Endothelial cell of umbilical vein (primary cell): ENCODE measurements around the gene ZDHHC14. TPM values are rescaled to one million over a fixed set of nuclear protein-coding genes. Genes with fewer than 3 reads are reported as not detected.

ENCODE experiments used
- BruUV-seq: library from RNA; stranded (reverse); fragments of 400-500 nt; replicated peaks from 2 replicates; lab custom pipeline; 2021; lab: Mats Ljungman, UMichigan
- CTCF ChIA-PET: fragments of 300-600, 350-600 bp; sonication (Branson Sonifier 250); formaldehyde crosslinking; loops from one replicate; lab custom pipeline; 2021; ENCODE audit warnings: antibody characterized with exemption, inconsistent platforms; lab: Charles Lee
- POLR2A ChIA-PET: fragments of 300-600, 350-600 bp; sonication (Branson Sonifier 250); formaldehyde crosslinking; loops from one replicate; lab custom pipeline; 2021; ENCODE audit warnings: antibody characterized with exemption, inconsistent platforms; lab: Charles Lee
- DNase-seq: peaks from one replicate; pipeline ENCODE4 v3.0.0-alpha.2; 2011; ENCODE audit warnings: low read depth, low spot score
- FAIRE-seq: peaks from 2 replicates; lab custom pipeline; 2011; peaks lifted over from hg19 to GRCh38; lab: Jason Lieb, UNC
- H2AFZ ChIP-seq: 2 replicates; pipeline ENCODE4 v1.6.0; 2012; ENCODE audit warnings: low read depth, low read length, control low read depth, inconsistent platforms
- H3K27ac ChIP-seq: 2 replicates; pipeline ENCODE4 v1.5.1; 2011; ENCODE audit warnings: low read depth, mild to moderate bottlenecking, control low read depth, low read length, moderate library complexity; ENCODE audit not compliant: insufficient read depth
- H3K27me3 ChIP-seq, 2 experiments: 2 replicates each; pipeline versions ENCODE4 v1.6.0 to v1.6.1; 2011; ENCODE audit warnings: low read length in 2 of 2, mixed read lengths in 1 of 2; ENCODE audit not compliant: control insufficient read depth in 2 of 2, insufficient read depth in 2 of 2
- H3K36me3 ChIP-seq, 2 experiments: 2 replicates in 1 of 2; 3 replicates in 1 of 2; pipeline ENCODE4 v1.5.1; 2011; ENCODE audit warnings: low read length in 2 of 2, mild to moderate bottlenecking in 1 of 2, moderate library complexity in 1 of 2; ENCODE audit not compliant: control insufficient read depth in 2 of 2, insufficient read depth in 2 of 2; ENCODE audit errors: extremely low read depth in 1 of 2
- H3K4me1 ChIP-seq: 3 replicates; pipeline ENCODE4 v1.5.1; 2011; ENCODE audit warnings: mild to moderate bottlenecking, low read length; ENCODE audit not compliant: control insufficient read depth, insufficient read depth; ENCODE audit errors: extremely low read depth
- H3K4me2 ChIP-seq: 2 replicates; pipeline ENCODE4 v1.6.1; 2011; ENCODE audit warnings: low read length, control low read depth, mixed read lengths; ENCODE audit not compliant: insufficient read depth
- H3K4me3 ChIP-seq, 3 experiments: fragments of 200-600 bp in 1 of 3; sonication (generic), shearing (Covaris generic) in 1 of 3; replicated peaks in 1 of 3; 2 replicates each; pipeline ENCODE4 v1.5.1; 2011 to 2016; ENCODE audit warnings: control low read depth in 3 of 3, low read length in 3 of 3, mild to moderate bottlenecking in 2 of 3, inconsistent platforms in 1 of 3, low read depth in 1 of 3, moderate library complexity in 1 of 3; ENCODE audit not compliant: insufficient read depth in 1 of 3
- H3K79me2 ChIP-seq: 2 replicates; pipeline ENCODE4 v1.6.0; 2012; ENCODE audit warnings: low read length, inconsistent platforms; ENCODE audit not compliant: control insufficient read depth, insufficient read depth
- H3K9ac ChIP-seq: replicated peaks from 2 replicates; pipeline ENCODE3; 2011; ENCODE audit warnings: low read length, control low read depth; ENCODE audit not compliant: insufficient read depth; ENCODE audit errors: extremely low read depth
- H3K9me1 ChIP-seq: replicated peaks from 3 replicates; pipeline ENCODE4 v1.6.0; 2011; ENCODE audit warnings: mild to moderate bottlenecking, low read length; ENCODE audit not compliant: control insufficient read depth, insufficient read depth; ENCODE audit errors: extremely low read depth
- H3K9me3 ChIP-seq: replicated peaks from 2 replicates; pipeline ENCODE4 v1.5.1; 2012; ENCODE audit warnings: low read length, inconsistent platforms; ENCODE audit not compliant: control insufficient read depth, insufficient read depth
- H4K20me1 ChIP-seq: replicated peaks from 2 replicates; pipeline ENCODE3; 2011; ENCODE audit warnings: mild to moderate bottlenecking, low read length; ENCODE audit not compliant: control insufficient read depth, insufficient read depth; ENCODE audit errors: extremely low read depth
- CTCF ChIP-seq, 2 donors: IDR thresholded peaks; 1 replicate in 1 of 2; 2 replicates in 1 of 2; pipeline ENCODE4 v1.5.1; 2011; ENCODE audit warnings: low read length in 2 of 2, mild to moderate bottlenecking in 2 of 2, moderate library complexity in 2 of 2, control low read depth in 1 of 2, inconsistent platforms in 1 of 2, low read depth in 1 of 2; ENCODE audit not compliant: insufficient read depth in 1 of 2; ENCODE audit errors: extremely low read depth in 1 of 2
- EZH2 ChIP-seq: IDR thresholded peaks from 2 replicates; pipeline ENCODE4 v1.6.1; 2012; ENCODE audit warnings: borderline replicate concordance, low read depth, mild to moderate bottlenecking, moderate library complexity, low read length, inconsistent platforms; ENCODE audit not compliant: severe bottlenecking
- FOS ChIP-seq: IDR thresholded peaks from 2 replicates; pipeline ENCODE4 v1.6.1; 2011; ENCODE audit warnings: mild to moderate bottlenecking, low read length, moderate library complexity, borderline replicate concordance; ENCODE audit not compliant: insufficient read depth
- GATA2 ChIP-seq: IDR thresholded peaks from 2 replicates; pipeline ENCODE4 v1.7.0; 2011; ENCODE audit warnings: low read depth, mild to moderate bottlenecking, moderate library complexity, mixed read lengths, low read length; ENCODE audit not compliant: insufficient read length, insufficient read depth
- JUN ChIP-seq: IDR thresholded peaks from 2 replicates; pipeline ENCODE4 v1.6.1; 2011; ENCODE audit warnings: borderline replicate concordance, low read depth; ENCODE audit not compliant: insufficient read length, insufficient read depth
- MAX ChIP-seq: IDR thresholded peaks from 2 replicates; pipeline ENCODE4 v1.6.1; 2011; ENCODE audit not compliant: insufficient read depth, insufficient read length
- MYC ChIP-seq: IDR thresholded peaks from one replicate; pipeline ENCODE4 v1.6.1; 2011; ENCODE audit warnings: mild to moderate bottlenecking, low read depth, low read length
- POLR2A ChIP-seq: IDR thresholded peaks from 2 replicates; pipeline ENCODE4 v1.6.1; 2012; ENCODE audit warnings: low read depth, mild to moderate bottlenecking, control low read depth, low read length
- POLR2AphosphoS5 ChIP-seq: IDR thresholded peaks from 2 replicates; pipeline ENCODE4 v1.6.1; 2012; ENCODE audit warnings: low read depth, mild to moderate bottlenecking, control low read depth, low read length, moderate library complexity; ENCODE audit not compliant: insufficient read depth
- dilution Hi-C: fragments of 300-500 bp; cut with MboI; formaldehyde crosslinking; loops from one replicate; pipeline ENCODE4 v1.15.0; 2019; ENCODE audit warnings: low sequenced_read_pairs; ENCODE audit not compliant: extremely low pct_ligation_motif_present
- intact Hi-C: fragments of 100-400 bp; cut with micrococcal nuclease; formaldehyde crosslinking; loops from one replicate; pipeline ENCODE4 v1.10.0; 2022
- polyA plus RNA-seq, 4 experiments: library from polyadenylated mRNA; depleted of rRNA in 3 of 4; stranded (reverse) in 3 of 4; unstranded in 1 of 4; fragments of >200 nt; gene quantifications; 2 replicates each; pipeline versions ENCODE4 v1.2.1 to v1.2.3, GENCODE V29; 2011 to 2012; ENCODE audit warnings: missing spikeins in 1 of 4
- total RNA-seq: library from RNA; stranded (reverse); gene quantifications from 2 replicates; pipeline ENCODE4 v1.2.3, GENCODE V29; 2021

ZDHHC14 gene
- total and polyA plus RNA-seq, 2 donors (not counting 3 experiments of a cell fraction or from before 2014, with no cell fraction given), result 23.0 to 25.6 TPM

- H3K79me2 ChIP-seq, result no peaks in the 10 kb centered on the region
- no peaks in the 10 kb centered on the region for H3K9me1 ChIP-seq
- H3K36me3 ChIP-seq, result no peaks in the 10 kb centered on the region
- H3K9ac ChIP-seq, result no peak overlapping the region
- ChIA-PET CTCF (no interaction called here), POLR2A (no interaction called here)
- intact Hi-C loops, result no loop called here
- H3K27me3 ChIP-seq, result no peaks in the 10 kb centered on the region
- peaks cover 28% of the 10 kb centered on the region for H3K4me1 ChIP-seq
- no TSS peak for BruUV-seq
- TF ChIP-seq POLR2AphosphoS5 (no peak), CTCF (IDR thresholded peaks at IDR 0.05; ENCODE audit: extremely low read depth in 1 of 2, insufficient read depth in 1 of 2, low read depth in 1 of 2, low read length in 2 of 2) (no peak), MYC (no peak), FOS (no peak), GATA2 (no peak), EZH2 (no peak), MAX (no peak), POLR2A (no peak), JUN (no peak)
- no peaks in the 10 kb centered on the region for H3K9me3 ChIP-seq
- no peak overlapping the region for H3K4me3 ChIP-seq
- FAIRE-seq (no peak), DNase-seq (no peak)
- dilution Hi-C loops, result no loop called here
- H4K20me1 ChIP-seq, result no peaks in the 10 kb centered on the region
- no peak overlapping the region for H3K4me2 ChIP-seq
- H2AFZ ChIP-seq, result no peak overlapping the region
- no peak overlapping the region for H3K27ac ChIP-seq
These were observed 259.9 kb downstream of the ZDHHC14 start for GRCh38 chr6:157640746-157641451.
